Endodermal cell (in vitro differentiated cells): Measurements from ENCODE around the gene IL36G. TPM values are rescaled to one million over a fixed set of nuclear protein-coding genes. Genes with fewer than 3 reads are reported as not detected.

ENCODE experiments used
- DNase-seq: peaks from one replicate; pipeline ENCODE4 v3.0.0-alpha.2; 2017
- H3K27ac ChIP-seq: 2 replicates; pipeline ENCODE4 v1.5.1; 2013; ENCODE audit warnings: mild to moderate bottlenecking, low read depth, low read length, moderate library complexity
- H3K27me3 ChIP-seq: 2 replicates; pipeline ENCODE4 v1.6.1; 2013; ENCODE audit warnings: mild to moderate bottlenecking, low read length, moderate library complexity; ENCODE audit not compliant: insufficient read depth, control insufficient read depth, poor library complexity, severe bottlenecking
- H3K36me3 ChIP-seq: 2 replicates; pipeline ENCODE4 v1.7.0; 2013; ENCODE audit warnings: mild to moderate bottlenecking, low read length, moderate library complexity; ENCODE audit not compliant: control insufficient read depth, insufficient read depth
- H3K4me1 ChIP-seq: one replicate; pipeline ENCODE4 v1.7.0; 2013; ENCODE audit warnings: low read length; ENCODE audit not compliant: control insufficient read depth, insufficient read depth
- H3K4me3 ChIP-seq: 2 replicates; pipeline ENCODE4 v1.5.1; 2013; ENCODE audit warnings: mild to moderate bottlenecking, low read length, moderate library complexity
- H3K9ac ChIP-seq: 2 replicates; pipeline ENCODE4 v1.6.1; 2013; ENCODE audit warnings: mild to moderate bottlenecking, low read length, moderate library complexity; ENCODE audit not compliant: poor library complexity, severe bottlenecking; ENCODE audit errors: extremely low read depth
- H3K9me3 ChIP-seq: 2 replicates; pipeline ENCODE4 v1.6.1; 2013; ENCODE audit warnings: mild to moderate bottlenecking, low read length, moderate library complexity; ENCODE audit not compliant: control insufficient read depth
- H3K27ac Mint-ChIP-seq: 2 replicates; pipeline ENCODE4 v1.8.0; 2020; ENCODE audit warnings: mixed read lengths
- H3K27me3 Mint-ChIP-seq: 2 replicates; pipeline ENCODE4 v1.8.0; 2021; ENCODE audit warnings: mild to moderate bottlenecking, mixed read lengths; ENCODE audit not compliant: insufficient read depth
- H3K36me3 Mint-ChIP-seq: 2 replicates; pipeline ENCODE4 v1.8.0; 2020; ENCODE audit warnings: low read depth, mixed read lengths
- H3K4me1 Mint-ChIP-seq: 2 replicates; pipeline ENCODE4 v1.8.0; 2020; ENCODE audit warnings: mixed read lengths
- H3K4me3 Mint-ChIP-seq: 2 replicates; pipeline ENCODE4 v1.8.0; 2020; ENCODE audit warnings: mild to moderate bottlenecking, moderate library complexity, mixed read lengths
- H3K9me3 Mint-ChIP-seq: 2 replicates; pipeline ENCODE4 v1.8.0; 2020; ENCODE audit warnings: mild to moderate bottlenecking, mixed read lengths
- WGBS, 2 experiments: methylation state at CpG; one replicate each; pipeline versions ENCODE4 v1.1.5 to v1.1.7; 2013; ENCODE audit warnings: missing lambda C conversion rate in 2 of 2, mixed read lengths in 1 of 2; ENCODE audit not compliant: insufficient coverage in 1 of 2, insufficient read length in 1 of 2; 5-methylcytosine and 5-hydroxymethylcytosine counted together
- total RNA-seq, 2 donors: library from RNA; stranded (reverse); fragmentation: NEBNext Ultra II Directional in 1 of 2; extraction: Animal tissue kit (Norgen Biotek cat#: 25700) in 1 of 2; gene quantifications; 2 replicates in 1 of 2; 3 replicates in 1 of 2; pipeline ENCODE4 v1.2.1, GENCODE V29; 2021
- TF ChIP-seq, protein P1 (sequence below): fragments of 200-600 bp; sonication (generic); conservative IDR thresholded peaks from 2 replicates; pipeline ENCODE4 v1.5.0; 2021; ENCODE audit warnings: antibody characterized with exemption, mild to moderate bottlenecking

IL36G gene
- total RNA-seq, 2 donors from 2014 or later = not detected

DNA sequence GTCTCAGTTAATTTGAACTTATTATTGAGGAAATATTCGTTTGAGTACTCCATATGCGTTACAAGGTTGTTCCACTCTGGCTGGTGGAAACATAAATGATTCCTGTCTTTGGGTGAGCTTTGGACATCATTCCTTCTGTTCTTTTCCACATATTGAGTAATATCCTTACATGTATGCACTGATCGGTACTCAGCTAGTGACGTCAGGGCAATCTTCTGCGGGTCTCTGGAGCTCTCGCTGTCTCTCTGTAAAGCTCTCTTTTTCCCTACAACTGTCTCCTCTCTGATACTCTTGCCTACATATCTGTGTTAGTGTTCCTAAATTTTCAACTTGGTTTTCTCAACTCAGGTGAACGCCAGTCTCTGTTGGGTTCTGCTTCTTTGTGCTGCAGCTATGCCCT, 23.4 kb upstream of the IL36G start:
- H3K4me3 Mint-ChIP-seq = no peak overlapping the region
- TF ChIP-seq, protein P1, sequence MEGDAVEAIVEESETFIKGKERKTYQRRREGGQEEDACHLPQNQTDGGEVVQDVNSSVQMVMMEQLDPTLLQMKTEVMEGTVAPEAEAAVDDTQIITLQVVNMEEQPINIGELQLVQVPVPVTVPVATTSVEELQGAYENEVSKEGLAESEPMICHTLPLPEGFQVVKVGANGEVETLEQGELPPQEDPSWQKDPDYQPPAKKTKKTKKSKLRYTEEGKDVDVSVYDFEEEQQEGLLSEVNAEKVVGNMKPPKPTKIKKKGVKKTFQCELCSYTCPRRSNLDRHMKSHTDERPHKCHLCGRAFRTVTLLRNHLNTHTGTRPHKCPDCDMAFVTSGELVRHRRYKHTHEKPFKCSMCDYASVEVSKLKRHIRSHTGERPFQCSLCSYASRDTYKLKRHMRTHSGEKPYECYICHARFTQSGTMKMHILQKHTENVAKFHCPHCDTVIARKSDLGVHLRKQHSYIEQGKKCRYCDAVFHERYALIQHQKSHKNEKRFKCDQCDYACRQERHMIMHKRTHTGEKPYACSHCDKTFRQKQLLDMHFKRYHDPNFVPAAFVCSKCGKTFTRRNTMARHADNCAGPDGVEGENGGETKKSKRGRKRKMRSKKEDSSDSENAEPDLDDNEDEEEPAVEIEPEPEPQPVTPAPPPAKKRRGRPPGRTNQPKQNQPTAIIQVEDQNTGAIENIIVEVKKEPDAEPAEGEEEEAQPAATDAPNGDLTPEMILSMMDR = no peak
- H3K27ac Mint-ChIP-seq = no peak overlapping the region
- no peaks in the 10 kb centered on the region for H3K36me3 ChIP-seq
- no peaks in the 10 kb centered on the region for H3K36me3 Mint-ChIP-seq
- H3K27me3 Mint-ChIP-seq = peaks cover 5% of the 10 kb centered on the region
- H3K9me3 ChIP-seq = no peaks in the 10 kb centered on the region
- no peak overlapping the region for H3K9ac ChIP-seq
- 91 to 97% methylated on average over 7 of the region's 7 CpGs for WGBS, 2 experiments
- no peaks in the 10 kb centered on the region for H3K4me1 ChIP-seq
- no peak overlapping the region for H3K4me3 ChIP-seq
- H3K9me3 Mint-ChIP-seq = peaks cover 7% of the 10 kb centered on the region
- H3K27ac ChIP-seq = no peak overlapping the region
- H3K27me3 ChIP-seq = peaks cover 28% of the 10 kb centered on the region
- no peak for DNase-seq
- no peaks in the 10 kb centered on the region for H3K4me1 Mint-ChIP-seq

DNA sequence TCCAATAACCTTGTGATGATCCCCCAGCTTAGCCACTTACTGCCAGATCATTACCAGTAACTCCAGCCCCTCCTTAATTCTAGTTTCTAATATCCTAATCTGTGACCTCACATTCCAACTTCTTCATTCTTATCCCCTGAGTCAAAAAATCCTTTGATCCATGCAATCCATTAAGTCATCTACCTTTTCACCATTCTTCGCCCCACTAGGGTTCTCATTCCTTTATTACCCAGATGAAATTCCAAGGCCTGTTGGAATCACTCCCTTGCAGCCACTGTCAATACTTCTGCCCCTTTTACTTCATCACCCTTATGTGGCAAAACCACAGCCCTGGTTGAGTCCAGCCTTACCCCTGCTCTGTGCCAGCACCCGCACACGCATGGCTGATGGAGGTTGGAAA, 20.3 kb upstream of the IL36G start:
- H3K27me3 Mint-ChIP-seq = no peaks in the 10 kb centered on the region

DNA sequence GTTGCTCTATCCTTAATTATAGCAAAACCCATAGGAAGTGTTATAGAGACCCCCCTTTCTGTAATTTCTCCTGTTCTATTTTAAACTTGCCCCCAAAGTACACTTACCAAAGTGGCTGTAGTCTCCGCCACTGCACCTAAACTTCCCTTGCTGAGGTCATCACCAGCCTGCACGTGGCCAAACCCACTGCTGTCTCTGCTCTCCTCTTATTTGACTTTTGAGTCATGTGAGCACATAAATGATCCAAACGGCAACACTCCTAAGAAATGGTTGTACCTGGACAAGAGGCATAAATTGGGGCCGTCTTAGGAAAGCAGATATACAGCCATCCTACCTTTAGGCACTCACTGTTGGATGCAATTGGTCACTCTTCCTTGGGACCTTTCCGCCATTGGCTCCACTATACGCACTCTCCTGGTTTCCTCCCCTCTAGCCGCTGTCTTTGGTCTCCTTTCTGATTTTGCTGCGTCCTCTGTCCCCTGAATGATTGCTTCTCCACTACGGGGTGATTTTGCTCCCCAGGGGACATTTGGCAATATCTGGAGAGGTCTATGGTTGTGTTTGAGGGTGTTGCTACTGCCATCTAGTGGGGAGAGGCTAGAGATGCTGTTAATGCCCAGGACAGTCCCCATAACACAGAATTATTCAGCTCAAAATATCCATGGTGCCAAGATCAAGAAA, 19.2 kb upstream of the IL36G start:
- H3K9me3 Mint-ChIP-seq = no peaks in the 10 kb centered on the region
- peak; percentile 72 for DNase-seq

More for the DNA sequence above, 20.3 kb upstream of the IL36G start:
- Histone ChIP-seq H3K36me3 (no peaks in the 10 kb centered on the region), H3K27ac (no peak overlapping the region), H3K4me3 (no peak overlapping the region), H3K9ac (no peak overlapping the region), H3K4me1 (no peaks in the 10 kb centered on the region), H3K27me3 (peaks cover 5% of the 10 kb centered on the region), H3K9me3 (no peaks in the 10 kb centered on the region)
- Mint-ChIP-seq H3K27ac (no peak overlapping the region), H3K4me1 (no peaks in the 10 kb centered on the region), H3K4me3 (no peak overlapping the region), H3K36me3 (no peaks in the 10 kb centered on the region), H3K9me3 (no peaks in the 10 kb centered on the region)
- 99 to 100% methylated on average over 3 of the region's 3 CpGs for WGBS, 2 experiments
- TF ChIP-seq, protein P1 = no peak
- DNase-seq = no peak

More for the DNA sequence above, 19.2 kb upstream of the IL36G start:
- H3K9me3 ChIP-seq = no peaks in the 10 kb centered on the region
- H3K4me1 ChIP-seq = no peaks in the 10 kb centered on the region
- Mint-ChIP-seq H3K27ac (no peak overlapping the region), H3K27me3 (no peaks in the 10 kb centered on the region), H3K36me3 (no peaks in the 10 kb centered on the region), H3K4me1 (no peaks in the 10 kb centered on the region), H3K4me3 (no peak overlapping the region)
- no peak overlapping the region for H3K4me3 ChIP-seq
- TF ChIP-seq, protein P1 = peak; percentile 86
- H3K9ac ChIP-seq = no peak overlapping the region
- no peaks in the 10 kb centered on the region for H3K36me3 ChIP-seq
- 63 to 90% methylated on average over 2 to 9 of the region's 9 CpGs for WGBS, 2 experiments
- no peak overlapping the region for H3K27ac ChIP-seq
- H3K27me3 ChIP-seq = peaks cover 7% of the 10 kb centered on the region
